ENCODE measurements around the gene DHX16. TPM values are rescaled to one million over a fixed set of nuclear protein-coding genes. Genes with fewer than 3 reads are reported as not detected.

The DHX16 gene
- total and polyA plus RNA-seq, 9 of the 15 experiments (the other 6 are each of a cell fraction or from before 2014, with no cell fraction given), result 14.6 to 66.1 (median 47.5) TPM

DNA sequence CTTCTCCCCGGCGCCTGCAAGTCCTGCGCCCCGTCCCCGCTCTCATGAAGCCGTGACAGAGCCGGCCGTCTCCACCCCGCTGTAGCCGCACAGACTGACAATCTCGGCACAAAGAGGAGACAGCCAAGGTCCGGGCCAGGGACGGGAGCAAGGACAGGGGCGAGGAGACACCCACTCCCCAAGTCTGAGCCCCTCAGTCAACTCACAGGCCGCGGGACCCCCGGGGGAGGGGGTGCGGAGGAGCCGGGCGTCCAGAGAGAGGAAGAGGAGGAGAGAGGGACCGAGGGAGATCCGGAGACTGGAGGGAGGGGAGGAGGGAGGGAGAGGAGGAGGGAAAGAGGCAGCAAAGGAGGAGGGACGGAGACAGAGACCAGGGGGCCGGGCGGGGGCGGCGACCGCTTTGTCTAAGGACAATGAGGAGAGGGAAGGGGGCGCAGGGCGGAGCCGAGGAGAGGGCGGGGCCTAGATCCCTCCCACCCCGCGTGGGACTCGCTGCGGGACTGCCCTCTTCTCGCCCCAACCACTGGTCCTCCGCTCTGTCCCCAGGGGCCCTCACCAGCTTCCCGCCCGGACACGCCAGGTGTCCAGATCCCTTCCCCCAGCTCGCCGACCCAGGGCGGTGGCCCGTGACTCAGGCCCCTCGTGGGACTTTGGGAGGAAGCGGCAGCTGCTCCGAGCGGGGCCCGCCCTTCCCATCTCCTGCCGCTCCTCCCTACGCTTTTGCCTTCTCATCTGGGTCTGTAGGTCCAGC, 14.3 kb upstream of the DHX16 start (continued):
- TF ChIP-seq, protein P1, sequence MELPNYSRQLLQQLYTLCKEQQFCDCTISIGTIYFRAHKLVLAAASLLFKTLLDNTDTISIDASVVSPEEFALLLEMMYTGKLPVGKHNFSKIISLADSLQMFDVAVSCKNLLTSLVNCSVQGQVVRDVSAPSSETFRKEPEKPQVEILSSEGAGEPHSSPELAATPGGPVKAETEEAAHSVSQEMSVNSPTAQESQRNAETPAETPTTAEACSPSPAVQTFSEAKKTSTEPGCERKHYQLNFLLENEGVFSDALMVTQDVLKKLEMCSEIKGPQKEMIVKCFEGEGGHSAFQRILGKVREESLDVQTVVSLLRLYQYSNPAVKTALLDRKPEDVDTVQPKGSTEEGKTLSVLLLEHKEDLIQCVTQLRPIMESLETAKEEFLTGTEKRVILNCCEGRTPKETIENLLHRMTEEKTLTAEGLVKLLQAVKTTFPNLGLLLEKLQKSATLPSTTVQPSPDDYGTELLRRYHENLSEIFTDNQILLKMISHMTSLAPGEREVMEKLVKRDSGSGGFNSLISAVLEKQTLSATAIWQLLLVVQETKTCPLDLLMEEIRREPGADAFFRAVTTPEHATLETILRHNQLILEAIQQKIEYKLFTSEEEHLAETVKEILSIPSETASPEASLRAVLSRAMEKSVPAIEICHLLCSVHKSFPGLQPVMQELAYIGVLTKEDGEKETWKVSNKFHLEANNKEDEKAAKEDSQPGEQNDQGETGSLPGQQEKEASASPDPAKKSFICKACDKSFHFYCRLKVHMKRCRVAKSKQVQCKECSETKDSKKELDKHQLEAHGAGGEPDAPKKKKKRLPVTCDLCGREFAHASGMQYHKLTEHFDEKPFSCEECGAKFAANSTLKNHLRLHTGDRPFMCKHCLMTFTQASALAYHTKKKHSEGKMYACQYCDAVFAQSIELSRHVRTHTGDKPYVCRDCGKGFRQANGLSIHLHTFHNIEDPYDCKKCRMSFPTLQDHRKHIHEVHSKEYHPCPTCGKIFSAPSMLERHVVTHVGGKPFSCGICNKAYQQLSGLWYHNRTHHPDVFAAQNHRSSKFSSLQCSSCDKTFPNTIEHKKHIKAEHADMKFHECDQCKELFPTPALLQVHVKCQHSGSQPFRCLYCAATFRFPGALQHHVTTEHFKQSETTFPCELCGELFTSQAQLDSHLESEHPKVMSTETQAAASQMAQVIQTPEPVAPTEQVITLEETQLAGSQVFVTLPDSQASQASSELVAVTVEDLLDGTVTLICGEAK (IDR thresholded peaks at IDR 0.05), result peak; percentile 62
- TF ChIP-seq, protein P1 (CRISPR knock-in tag; IDR thresholded peaks at IDR 0.05), result no peak
- peak; percentile 88 for TF ChIP-seq BRD9 (IDR thresholded peaks at IDR 0.05; ENCODE audit: low read depth, partially characterized antibody)
- no peak for TF ChIP-seq DMBX1 (CRISPR knock-in tag; IDR thresholded peaks at IDR 0.05; ENCODE audit: borderline replicate concordance)
- TF ChIP-seq DNMT1 (IDR thresholded peaks at IDR 0.05), result no peak
- TF ChIP-seq, protein P2, sequence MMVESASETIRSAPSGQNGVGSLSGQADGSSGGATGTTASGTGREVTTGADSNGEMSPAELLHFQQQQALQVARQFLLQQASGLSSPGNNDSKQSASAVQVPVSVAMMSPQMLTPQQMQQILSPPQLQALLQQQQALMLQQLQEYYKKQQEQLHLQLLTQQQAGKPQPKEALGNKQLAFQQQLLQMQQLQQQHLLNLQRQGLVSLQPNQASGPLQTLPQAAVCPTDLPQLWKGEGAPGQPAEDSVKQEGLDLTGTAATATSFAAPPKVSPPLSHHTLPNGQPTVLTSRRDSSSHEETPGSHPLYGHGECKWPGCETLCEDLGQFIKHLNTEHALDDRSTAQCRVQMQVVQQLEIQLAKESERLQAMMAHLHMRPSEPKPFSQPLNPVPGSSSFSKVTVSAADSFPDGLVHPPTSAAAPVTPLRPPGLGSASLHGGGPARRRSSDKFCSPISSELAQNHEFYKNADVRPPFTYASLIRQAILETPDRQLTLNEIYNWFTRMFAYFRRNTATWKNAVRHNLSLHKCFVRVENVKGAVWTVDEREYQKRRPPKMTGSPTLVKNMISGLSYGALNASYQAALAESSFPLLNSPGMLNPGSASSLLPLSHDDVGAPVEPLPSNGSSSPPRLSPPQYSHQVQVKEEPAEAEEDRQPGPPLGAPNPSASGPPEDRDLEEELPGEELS (CRISPR knock-in tag; IDR thresholded peaks at IDR 0.05; ENCODE audit: borderline replicate concordance), result peak; percentile 66; the same call in 1 of the 2 replicates
- peak; percentile 70 for TF ChIP-seq SUPT5H (IDR thresholded peaks at IDR 0.05)
- TF ChIP-seq RB1 (IDR thresholded peaks at IDR 0.05; ENCODE audit: low read depth), result peak; percentile 83
- TF ChIP-seq POLR2A (conservative IDR thresholded peaks at IDR 0.05), result peak; percentile 76
- TF ChIP-seq, protein P3, sequence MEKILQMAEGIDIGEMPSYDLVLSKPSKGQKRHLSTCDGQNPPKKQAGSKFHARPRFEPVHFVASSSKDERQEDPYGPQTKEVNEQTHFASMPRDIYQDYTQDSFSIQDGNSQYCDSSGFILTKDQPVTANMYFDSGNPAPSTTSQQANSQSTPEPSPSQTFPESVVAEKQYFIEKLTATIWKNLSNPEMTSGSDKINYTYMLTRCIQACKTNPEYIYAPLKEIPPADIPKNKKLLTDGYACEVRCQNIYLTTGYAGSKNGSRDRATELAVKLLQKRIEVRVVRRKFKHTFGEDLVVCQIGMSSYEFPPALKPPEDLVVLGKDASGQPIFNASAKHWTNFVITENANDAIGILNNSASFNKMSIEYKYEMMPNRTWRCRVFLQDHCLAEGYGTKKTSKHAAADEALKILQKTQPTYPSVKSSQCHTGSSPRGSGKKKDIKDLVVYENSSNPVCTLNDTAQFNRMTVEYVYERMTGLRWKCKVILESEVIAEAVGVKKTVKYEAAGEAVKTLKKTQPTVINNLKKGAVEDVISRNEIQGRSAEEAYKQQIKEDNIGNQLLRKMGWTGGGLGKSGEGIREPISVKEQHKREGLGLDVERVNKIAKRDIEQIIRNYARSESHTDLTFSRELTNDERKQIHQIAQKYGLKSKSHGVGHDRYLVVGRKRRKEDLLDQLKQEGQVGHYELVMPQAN (IDR thresholded peaks at IDR 0.05; ENCODE audit: borderline replicate concordance), result peak; percentile 70
- TF ChIP-seq SPI1 (IDR thresholded peaks at IDR 0.05; ENCODE audit: borderline replicate concordance, low read depth, low read length), result peak; percentile 82; the same call in 1 of the 2 replicates
- peak; percentile 75; the same call in 1 of the 2 replicates for TF ChIP-seq MXI1 (IDR thresholded peaks at IDR 0.05; ENCODE audit: low read depth, low read length)
- peak; percentile 62; the same call in 1 of the 2 replicates for TF ChIP-seq ERF (CRISPR knock-in tag; IDR thresholded peaks at IDR 0.05)

Data from K562 (cell line).